Epithelial cell of esophagus (primary cell): Measurements from ENCODE around the gene FPR1.
"Not testable (repeated sequence)": the region's sequence is repeated elsewhere in the genome, so short reads cannot be mapped to it uniquely, and the experiment has no call there.

Experiments used
- DNase-seq: peaks from one replicate; pipeline ENCODE4 v3.0.0; 2010; ENCODE audit warnings: low read depth
- H3K4me3 ChIP-seq: 2 replicates; pipeline ENCODE4 v1.5.1; 2011; ENCODE audit warnings: mild to moderate bottlenecking, low read length, control low read depth
- CTCF ChIP-seq: IDR thresholded peaks from 2 replicates; pipeline ENCODE4 v1.5.1; 2011; ENCODE audit warnings: low read depth, mild to moderate bottlenecking, low read length, control low read depth, inconsistent platforms; ENCODE audit not compliant: insufficient read depth; ENCODE audit errors: missing control alignments

The FPR1 gene

GRCh38 chr19:51779703-51780102 lies 28.0 kb upstream of the FPR1 start:
- no peak for DNase-seq
- no peak overlapping the region for H3K4me3 ChIP-seq
- no peak for TF ChIP-seq CTCF

- H3K4me3 ChIP-seq: no peak overlapping the region
- TF ChIP-seq CTCF: no peak
- DNase-seq: no peak
Observed at GRCh38 chr19:51779181-51779580, 27.5 kb upstream of the FPR1 start.

DNA sequence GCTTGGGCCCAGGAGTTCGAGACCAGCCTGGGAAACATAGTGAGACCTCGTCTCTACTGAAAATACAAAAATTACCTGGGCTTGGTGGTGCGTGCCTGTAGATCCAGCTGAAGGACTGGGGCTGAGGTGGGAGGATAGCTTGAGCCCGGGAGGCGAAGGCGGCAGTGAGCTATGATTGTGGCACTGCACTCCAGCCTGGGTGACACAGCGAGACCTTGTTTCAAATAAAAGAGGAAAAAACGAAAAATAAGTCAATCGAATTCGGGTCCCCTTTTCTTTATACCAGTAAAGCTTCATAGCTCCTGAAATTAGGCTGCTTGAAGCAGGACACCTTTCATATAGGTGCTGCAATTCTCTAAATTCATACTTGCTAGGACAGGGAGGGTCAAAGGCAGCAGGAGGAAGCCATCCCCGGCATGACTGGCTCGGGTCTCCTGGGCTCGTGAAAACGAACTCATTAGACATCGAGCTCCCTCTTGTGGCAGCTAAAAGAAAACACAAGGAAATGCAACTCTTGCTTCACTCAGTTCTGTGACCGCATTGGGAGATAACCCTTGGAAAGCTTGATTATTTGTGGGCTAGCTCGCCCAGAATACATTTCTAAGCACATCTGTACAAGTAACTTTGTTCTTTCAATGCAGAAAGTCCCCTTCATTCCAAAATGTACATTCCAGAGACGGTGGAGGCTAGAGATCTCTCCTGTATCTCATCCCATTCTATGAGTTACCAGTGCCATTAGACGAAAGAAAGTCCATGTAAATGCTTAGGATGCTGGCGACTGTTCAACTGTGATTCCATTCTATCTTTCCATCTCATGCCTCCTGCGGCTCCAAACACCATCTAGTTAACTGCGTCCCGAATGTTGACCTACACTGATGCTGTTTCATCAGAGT lies 26.1 kb upstream of the FPR1 start:
- TF ChIP-seq CTCF: peak; percentile 78
- no peak overlapping the region for H3K4me3 ChIP-seq
- peak; percentile 86 for DNase-seq

- not testable (repeated sequence) for DNase-seq, H3K4me3 ChIP-seq
Observed at GRCh38 chr19:51776561-51776960, 24.9 kb upstream of the FPR1 start.

DNA sequence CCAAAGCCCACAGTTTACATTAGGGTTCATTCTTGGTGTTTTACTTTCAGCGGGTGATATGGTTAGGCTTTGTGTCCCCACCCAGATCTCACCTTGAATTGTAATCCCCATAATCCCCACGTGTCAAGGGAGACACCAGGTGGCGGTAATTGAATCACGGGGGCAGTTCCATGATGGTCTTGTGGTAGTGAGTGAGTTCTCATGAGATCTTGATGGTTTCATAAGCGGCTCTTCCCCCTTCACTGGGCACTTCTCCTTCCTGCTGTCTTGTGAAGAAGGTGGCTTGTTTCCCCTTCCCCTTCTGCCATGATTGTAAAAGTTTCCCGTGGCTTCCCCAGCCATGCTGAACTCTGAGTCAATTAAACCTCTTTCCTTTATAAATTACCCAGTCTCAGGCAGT lies 21.3 kb upstream of the FPR1 start:
- no peak for DNase-seq
- no peak overlapping the region for H3K4me3 ChIP-seq
- TF ChIP-seq CTCF: no peak

DNA sequence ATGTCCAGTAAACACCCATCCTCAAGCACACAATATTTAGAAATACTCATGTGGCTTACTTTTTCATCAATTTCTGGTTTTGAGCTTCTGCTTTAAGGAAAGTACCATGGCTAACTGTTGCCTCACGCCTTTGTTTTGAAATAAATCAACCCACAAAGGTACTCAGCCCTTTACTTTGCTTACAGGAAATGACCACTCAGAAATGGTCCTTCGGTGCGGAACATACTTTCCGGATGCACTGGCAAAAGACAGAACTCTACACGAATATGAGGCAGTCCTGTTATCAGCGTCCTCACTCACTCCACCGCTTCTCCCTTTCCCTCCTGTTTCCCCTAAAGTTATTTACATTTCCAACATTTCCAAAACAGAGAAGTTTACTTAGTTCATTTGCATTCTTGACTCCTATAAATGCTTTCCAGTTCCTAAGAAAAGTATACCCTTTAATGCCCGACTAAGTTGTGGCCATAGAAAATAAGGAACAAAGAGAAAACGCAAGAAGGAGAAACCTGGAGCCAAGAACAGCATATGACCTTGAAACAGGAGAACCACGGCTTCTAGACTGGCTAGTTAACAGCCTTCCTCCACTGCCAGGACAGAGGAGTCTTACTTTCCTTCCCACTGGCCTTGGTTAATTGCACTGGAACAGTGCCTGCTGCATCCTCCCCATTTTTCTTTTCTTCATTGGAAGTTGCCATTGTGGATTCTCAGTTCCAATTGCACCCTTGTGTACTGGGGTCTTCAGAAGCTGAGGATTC lies 19.9 kb upstream of the FPR1 start:
- TF ChIP-seq CTCF: no peak
- DNase-seq: no peak

GRCh38 chr19:51766461-51766860 lies 14.8 kb upstream of the FPR1 start:
- TF ChIP-seq CTCF: no peak
- no peak overlapping the region for H3K4me3 ChIP-seq
- DNase-seq: no peak

More for the DNA sequence above, 19.9 kb upstream of the FPR1 start:
- H3K4me3 ChIP-seq: no peak overlapping the region
